Activated CD8-positive, alpha-beta memory T cell treated with anti-CD3 and anti-CD28 coated beads, Interleukin-2, amount 50 U/mL, for 24 hours (primary cell): Measurements from ENCODE around the gene DNAAF9.
"Not testable (repeated sequence)": the region's sequence is repeated elsewhere in the genome, so short reads cannot be mapped to it uniquely, and the experiment has no call there.

Experiments used
- DNase-seq: peaks from one replicate; pipeline ENCODE4 v3.0.0-alpha.2; 2020; ENCODE audit errors: extremely low read depth

Gene DNAAF9

DNA sequence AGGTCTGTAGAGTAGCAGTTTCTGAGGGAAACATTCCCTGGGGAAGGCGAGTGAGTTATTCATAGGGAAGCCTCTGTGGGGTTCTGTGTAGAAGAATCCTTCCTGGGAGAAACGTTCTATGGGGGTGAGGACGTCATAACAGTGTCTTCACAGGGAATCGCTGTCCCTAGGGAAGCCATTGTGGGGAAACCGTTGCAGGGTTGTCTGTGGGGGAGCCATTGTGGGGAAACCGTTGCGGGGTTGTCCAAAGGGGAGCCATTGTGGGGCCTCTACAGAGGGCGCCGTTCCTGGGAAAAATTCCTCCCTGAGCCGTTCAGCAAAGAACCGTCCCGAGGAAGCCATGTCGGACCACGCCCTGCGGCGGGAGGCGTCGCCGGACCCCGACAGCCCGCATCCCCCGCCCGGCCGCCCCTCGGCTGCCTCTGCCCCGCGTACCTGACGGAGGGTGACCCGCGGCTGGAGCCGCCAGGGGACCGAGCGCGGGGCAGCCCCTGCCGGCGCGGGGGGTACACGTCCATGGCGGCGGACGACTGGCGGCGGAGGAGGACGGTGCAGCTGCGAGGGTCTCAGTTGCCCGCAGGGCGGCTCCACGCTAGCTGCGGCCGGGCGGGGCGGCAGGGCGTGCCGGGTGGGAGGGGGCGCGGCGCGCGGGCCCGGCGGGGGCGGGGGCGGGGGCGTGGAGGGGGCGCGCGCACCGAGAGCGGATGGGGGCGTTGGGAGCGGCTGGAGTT lies at the start of gene DNAAF9:
Gene DNAAF9 (minus strand): TSS at position 630 of the 731 bp plus-strand sequence. CDS start 112 bp downstream, at position 518.
- DNase-seq, result no peak

DNA sequence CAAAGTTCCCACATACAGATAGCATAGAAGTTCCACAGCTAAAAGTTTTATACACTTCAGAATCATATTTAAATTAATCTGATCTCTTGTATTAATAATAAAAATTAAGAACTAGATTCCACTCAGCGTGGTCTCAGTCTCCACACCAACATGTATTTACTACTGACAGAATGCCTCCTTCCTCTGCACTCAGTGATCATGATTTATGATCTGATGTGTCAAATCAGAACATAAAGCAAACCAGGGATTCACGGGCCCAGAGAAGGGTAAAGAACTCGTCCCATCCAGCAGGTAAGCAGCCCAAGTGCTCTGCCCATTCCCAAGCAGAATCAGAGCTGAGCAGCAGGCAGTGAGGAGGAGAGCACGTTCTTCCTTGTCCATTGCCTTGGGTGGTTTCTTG lies 49.2 kb upstream of the DNAAF9 start:
- DNase-seq, result no peak

DNA sequence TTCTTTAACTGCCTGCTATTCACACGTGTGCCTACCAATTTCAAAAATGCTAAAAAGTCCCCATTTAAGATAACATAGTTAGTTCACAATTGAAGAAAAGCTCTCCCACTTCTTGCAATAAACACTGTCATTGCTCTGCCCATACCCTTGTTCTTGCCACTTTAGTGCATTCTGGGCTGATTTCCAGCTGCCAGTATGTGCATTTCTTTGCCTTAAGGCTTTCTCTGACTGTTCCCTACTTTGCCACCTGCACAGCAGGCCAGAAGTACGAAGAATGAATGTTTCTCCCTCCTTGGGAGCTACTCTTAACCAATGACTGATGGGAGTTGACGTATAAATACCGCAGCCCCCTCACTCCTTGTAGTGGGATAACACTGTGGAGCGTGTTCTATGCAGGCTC lies 47.4 kb upstream of the DNAAF9 start:
- no peak for DNase-seq

DNA sequence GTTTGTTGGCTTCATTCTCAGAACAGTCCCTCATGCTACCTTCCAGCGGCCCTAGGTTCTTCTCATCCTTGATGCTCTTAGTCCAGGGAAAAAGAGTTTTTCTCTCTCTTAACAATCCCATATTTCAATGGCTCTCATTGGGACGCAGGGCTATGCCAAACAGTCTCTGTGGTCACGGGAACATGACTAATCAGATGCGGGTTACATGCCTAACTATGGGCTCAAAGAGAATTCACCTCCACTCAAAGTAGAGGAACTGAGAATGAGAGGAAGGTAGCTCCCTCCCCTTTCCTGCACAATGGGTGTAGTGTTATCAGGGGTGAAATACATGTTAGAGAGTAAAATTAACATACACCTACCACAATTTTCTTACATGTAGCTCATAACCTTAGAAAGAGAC lies 45.2 kb upstream of the DNAAF9 start:
- no peak for DNase-seq

DNA sequence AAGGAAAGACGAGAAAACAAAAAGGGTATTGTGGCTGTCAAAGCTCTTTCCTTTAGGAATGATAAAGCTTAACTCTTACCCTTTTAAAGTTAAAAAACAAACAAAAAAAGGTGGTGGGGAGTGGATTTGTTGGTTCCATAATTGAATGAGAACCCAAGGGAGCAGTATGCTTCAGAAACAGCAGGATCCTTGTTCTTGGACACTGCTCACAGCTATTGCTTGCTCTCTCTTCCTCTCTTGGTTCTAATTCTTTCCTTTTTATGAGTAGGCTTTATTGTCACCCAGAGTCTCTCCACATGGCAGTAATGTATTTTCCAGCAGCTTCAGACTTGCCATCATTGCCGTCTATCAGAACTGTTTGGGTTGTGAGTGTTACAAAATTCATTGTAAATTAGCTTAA lies 44.7 kb upstream of the DNAAF9 start:
- no peak for DNase-seq

DNA sequence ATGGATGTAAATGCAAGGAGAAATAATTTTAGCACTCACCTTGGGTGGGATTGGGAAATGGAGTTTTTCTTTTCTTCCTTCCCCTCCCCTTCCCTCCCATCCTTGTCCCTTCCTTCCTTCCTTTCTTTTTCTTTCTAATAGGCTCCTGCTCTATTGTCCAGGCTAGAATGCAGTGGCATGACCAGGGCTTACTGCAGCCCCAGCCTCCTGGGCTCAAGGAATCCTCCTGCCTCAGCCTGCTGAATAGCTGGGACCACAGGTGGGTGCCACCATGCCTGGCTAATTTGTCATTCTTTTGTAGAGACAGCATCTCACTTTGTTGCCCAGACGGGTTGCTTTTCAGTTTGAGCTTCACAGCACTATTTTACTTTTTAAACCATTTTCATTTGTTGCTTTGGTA lies 41.9 kb upstream of the DNAAF9 start:
- no peak for DNase-seq

DNA sequence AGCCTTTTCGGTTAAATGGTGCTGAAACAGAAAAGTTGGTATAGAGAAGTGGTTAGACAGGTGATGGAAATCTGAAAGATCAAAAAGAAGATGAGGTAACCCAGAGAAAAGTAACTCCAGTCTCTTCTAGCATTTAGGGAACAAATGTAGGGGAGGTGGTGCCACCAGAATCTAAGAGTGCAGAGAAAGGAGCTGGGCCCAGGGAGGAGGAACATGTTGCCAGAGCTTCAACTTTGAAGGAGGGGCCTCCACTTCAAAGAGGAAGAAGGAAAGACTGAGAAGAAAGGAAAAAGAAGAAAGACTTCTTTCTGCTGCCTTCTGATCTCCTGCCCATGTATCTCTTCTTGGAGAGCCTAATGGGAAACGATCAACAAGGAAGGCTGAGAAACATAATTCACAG lies 39.9 kb upstream of the DNAAF9 start:
- no peak for DNase-seq

DNA sequence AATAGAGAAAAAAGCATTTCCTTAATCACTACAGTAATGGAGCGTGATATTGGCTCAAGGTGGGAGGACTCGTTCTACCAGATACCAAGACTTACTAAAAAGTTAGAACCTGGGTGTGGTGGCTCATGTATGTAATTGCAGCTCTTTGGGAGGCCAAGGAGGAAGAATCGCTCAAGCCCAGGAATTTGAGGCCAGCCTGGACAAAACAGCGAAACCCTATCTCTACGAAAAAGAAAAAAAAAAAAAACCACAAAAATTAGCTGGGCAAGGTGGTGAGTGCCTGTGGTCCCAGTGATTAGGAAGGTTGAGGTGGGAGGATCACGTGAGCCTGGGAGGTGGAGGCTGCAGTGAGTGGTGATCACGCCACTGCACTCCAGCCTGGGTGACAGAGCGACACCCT lies 39.3 kb upstream of the DNAAF9 start:
- DNase-seq, result no peak

DNA sequence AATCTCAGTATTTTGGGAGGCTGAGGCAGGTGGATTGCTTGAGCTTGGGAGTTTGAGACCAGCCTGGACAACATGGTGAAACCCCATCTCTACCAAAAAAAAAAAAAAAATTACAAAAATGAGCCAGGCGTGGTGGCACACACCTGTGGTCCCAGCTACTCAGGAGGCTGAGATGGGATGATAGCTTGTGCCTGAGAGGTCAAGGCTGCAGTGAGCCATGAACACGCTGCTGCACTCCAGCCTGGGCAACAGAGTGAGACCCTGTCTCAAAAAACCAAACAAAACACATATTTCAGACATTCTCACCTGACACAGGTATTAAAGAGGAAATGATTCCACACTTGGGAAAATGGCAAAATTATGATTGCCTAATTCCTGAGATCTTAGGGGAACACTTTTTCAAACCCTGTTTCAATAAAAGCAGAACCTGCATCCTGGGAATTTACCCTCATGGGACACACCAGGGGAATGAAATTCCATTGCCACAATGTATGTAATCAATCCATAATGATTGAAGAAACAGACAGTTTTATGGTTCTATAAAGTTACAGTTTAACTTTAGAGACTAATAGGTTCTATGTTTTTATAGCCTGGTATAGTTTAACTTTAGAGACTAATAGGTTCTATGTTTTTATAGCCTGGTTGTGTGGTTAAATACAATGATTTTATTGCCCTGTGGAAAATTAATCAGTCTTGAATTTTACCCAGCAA lies 29.6 kb upstream of the DNAAF9 start:
- DNase-seq, result no peak

DNA sequence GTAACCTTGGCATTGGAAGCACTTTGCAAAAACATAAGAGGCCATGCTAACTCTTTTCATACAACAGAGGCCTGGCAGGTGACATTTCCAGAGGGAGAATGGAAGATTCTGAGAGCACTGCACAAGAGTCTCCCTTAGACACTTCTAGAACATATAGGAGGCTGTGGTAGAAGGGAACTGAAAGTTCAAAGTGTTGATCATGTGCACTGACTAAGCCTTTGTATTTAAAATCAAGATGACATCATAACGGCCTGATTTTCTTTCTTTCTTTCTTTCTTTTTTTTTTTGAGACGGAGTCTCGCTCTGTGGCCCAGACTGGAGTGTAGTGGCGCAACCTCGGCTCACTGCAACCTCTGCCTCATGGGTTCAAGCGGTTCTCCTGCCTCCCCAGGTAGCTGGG lies 26.8 kb upstream of the DNAAF9 start:
- DNase-seq, result no peak

DNA sequence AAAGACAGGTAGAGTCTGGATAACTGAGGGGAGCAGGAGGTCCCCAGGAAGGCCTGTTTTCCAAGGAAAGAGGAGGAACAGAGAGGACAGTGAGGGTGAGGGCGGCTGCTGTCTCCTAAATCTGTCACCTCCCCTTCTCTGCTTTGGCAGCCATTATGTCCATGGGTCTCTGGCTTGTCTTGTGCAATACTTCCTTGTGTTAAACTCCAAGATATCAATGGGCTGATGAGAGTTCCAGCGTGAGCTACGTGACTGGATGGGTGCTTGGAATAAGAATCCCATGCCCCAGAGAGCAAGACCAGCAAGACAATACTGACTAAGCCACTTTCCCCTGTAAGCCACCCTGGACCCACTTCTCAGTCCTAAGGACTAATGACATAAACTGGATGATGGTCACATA lies 26.3 kb upstream of the DNAAF9 start:
- DNase-seq, result no peak

DNA sequence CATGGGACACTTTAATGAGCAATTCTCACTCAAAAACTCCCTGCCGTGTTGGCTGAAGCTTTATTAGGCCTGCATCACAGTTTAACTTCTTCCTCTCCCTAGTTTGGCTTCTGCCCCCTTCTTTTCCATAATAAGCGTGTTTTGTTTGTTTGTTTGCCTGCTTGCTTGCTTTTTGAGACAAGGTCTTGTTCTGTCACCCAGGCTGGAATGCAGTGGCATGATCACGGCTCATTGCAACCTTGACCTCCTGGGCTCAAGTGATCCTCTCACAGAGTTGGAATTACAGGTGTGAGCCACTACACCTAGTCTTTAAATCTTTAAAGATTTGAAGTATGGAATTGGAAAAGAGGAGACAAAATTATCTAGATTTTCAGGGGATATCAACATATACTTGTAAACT lies 25.4 kb upstream of the DNAAF9 start:
- DNase-seq, result no peak

DNA sequence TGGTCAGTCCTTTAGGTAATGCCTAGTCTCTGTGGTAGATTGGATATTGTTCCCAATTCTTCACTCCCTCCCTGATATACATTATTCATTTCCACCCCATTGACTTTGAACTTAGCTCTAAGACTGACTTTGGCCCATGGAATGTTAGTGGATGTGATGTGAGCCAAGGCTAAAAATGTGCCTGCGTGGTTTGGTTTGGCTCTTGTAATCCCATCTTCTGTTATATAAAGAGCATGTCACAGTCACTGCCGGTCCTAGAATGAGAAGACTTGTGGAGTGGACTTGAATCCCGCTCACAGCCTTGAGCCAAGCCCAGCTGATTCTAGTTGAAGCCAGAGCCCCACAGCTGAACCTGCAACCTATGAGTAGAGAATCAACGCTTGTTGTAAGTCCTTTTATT lies 23.6 kb upstream of the DNAAF9 start:
- no peak for DNase-seq

DNA sequence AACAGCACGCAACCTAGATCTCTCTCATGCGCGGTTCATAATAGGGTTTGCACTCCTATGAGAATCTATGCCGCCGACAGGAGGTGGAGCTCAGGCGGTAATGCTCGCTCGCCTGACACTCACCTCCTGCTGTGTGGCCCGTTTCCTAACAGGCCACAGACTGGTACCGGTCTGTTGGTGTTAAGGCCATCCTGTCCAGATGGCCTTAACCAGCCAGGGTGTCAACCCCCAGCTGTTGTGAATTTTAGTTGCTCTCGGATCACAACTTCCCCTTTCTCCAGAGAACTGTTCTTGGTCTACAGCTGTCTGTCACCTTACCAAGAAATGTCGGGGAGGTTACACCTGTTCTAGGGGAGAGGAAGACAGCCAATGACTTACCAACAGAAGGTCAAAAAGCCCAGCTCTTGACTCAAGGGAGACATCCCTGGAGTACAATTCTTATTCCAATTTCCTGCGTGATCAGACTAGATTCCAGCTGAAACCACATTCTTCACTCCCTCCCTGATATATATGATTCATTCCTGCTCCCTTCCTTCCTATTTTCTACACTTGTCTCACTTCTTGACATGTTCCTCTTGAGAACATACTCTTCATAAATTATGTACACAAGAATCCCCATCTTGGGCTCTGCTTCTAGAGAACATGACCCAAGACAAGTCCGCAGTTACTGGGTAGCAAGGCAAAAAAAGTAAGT lies 23.1 kb upstream of the DNAAF9 start:
- no peak for DNase-seq

DNA sequence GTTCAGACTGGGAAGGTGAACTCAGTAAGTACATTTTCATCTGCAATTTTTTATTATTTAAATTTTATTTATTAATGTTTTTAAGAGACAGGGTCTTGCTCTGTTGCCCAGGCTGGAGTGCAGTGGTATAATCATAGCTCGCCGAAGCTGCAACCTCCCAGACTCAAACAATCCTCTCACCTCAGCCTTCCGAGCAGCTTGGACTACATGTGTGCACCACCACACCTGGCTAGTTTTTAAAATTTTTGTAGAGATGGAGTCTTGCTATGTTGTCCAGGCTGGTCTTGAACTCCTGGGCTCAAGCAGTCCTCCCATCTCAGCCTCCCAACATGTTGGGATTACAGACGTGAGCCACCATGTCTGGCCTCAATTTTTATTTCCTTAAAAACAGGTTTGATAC lies 19.3 kb upstream of the DNAAF9 start:
- not testable (repeated sequence) for DNase-seq

DNA sequence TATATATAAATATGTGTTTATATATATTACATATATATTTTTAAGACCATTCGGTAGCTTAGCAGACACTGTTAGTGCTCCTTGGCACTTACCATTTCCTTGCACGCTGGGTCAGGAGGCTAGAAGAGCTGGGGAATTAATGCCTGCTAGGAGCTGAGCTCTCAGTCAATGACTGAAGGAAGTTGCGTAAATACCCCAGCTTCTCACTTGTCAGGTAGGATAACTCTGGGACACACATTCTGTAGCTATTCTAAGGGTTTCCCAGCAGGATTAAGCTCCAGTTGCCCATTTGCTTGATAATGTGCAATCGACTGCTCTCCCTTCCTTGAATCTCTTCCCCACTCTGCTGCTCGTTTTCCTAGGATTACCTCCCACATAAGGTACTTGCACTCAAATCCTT lies 15.7 kb upstream of the DNAAF9 start:
- no peak for DNase-seq

DNA sequence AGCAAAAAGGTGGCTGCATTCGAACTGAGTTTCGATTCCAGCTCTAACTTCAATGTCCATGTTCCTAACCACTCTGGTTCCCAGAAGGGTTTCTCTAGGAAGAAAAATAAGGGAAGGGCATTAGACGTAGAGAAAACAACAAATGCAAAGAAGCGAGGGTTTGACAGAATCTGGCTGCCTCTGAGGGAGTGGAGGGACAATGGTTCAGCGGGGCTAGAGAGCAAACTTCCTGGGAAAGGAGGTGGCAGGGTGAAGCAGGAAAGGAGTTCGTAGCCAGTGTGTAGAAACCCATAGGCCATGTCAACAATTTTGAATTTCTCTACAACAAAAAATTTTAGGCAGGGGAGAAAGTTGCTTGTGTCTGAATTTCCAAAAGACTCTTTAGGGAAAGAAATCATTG lies 14.5 kb upstream of the DNAAF9 start:
- no peak for DNase-seq

DNA sequence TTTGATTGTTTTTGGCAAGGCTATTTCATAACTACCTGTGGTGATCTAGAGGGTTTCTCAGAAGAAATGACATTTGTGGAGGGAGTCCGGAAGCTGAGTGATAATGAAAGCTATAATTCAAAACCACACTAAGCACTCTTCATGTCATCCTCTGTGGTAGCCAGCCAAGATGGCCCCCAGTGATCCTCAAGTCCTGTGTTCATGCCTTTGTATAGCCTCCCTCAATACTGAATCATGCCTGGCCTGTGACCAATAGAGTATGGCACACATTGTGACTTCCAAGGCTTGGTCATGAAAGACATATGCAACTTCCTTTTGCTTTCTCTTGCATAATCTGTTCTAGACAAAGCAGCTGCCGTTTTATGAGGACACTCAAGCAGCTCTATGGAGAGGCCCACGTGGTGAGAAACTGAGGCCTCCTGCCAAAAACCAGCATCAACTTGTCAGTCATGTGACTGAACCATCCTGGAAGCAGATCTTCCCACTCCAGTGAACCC lies 12.8 kb upstream of the DNAAF9 start:
- DNase-seq, result peak; percentile 10

DNA sequence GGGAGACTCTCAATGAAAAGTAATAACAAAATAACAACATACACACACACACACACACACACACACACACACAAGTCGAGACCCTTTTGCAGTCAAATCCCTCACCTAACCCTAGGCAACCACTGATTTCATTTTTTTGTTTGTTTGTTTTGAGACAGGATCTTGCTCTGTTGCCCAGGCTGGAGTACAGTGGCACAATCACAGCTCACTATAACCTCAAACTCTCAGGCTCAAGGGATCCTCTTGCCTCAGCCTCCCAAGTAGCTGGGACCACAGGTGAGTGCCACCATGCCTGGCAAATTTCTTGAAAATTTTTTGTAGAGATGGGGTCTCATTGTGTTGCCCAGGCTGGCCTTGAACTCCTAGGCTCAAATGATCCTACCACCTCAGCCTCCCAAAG lies 10.7 kb upstream of the DNAAF9 start:
- not testable (repeated sequence) for DNase-seq

DNA sequence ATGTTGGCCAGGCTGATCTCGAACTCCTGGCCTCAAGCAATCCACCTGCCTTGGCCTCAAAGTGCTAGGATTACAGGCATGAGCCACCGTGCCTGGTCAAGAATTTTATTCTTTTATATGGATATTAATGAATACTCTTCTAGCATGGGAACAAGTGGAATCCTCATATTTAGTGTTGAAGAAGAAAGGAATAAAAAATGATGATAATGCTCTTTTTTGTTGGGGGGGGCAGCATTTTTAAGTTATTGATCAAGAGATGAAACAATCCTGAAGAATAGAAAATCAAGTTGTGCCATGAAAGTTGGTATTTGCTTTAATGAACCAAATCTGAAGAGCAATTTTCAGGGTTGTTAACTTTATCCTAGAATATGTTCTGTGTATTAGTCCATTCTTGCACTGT lies 6.7 kb upstream of the DNAAF9 start:
- no peak for DNase-seq

DNA sequence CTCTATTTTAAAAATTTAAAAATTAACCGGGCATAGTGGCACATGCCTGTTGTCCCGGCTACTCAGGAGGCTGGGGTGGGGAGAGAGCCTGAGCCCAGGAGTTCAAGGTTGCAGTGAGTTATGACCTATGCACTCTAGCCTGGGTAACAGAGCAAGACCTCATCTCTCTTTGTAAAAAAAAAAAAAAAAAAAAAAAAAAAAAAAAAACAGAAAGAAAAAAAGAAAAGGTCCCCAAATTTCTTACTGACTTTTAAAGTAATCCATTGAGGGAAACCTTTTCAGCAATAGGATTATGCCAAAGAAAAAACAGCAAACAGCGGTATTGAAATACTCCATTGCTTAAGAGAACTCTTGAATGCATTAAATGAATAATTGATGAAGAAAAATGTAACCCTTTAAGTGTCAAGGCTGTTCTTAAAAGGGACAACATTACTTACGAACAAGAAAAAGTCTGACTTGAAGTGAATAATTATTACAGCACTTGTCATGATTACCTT lies 6.0 kb upstream of the DNAAF9 start:
- DNase-seq, result no peak

DNA sequence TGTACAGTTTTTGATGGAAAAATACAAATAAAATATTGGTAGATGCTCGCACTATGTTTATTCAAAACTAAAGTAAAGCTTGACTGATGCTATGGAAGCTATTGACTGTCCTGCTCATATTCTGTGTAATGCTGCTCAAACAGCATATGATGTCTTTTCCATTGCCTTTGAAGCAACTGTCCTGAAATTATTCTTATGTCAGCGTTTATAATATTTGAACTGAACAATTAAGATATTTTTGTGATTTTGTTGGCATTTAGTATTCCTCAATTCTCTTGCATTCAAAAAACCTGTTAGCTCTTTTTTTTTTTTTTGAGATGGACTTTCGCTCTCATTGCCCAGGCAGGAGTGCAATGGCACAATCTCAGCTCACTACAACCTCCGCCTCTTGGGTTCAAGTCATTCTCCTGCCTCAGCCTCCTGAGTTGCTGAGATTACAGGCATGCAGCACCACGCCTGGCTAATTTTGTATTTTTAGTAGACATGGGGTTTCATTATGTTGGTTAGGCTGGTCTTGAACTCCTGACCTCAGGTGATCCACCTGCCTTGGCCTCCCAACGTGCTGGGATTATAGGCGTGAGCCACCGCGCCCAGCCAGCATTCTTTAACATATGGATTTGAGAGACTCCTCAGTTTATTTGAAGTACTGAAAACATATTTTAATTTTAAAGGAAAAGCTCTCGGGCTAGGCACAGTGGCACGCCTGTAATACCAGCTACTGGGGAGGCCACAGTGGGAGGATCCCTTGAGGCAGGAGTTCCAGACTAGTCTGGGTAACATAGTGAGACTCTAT lies 5.3 kb upstream of the DNAAF9 start:
- no peak for DNase-seq
